IMR-90 (cell line): ENCODE results near the gene RASSF4. TPM values are rescaled to one million over a fixed set of nuclear protein-coding genes. Genes with fewer than 3 reads are reported as not detected.

ENCODE experiments used
- CTCF ChIP-seq: conservative IDR thresholded peaks from 2 replicates; pipeline ENCODE4 v1.5.1; 2012; ENCODE audit warnings: mild to moderate bottlenecking, low read depth, low read length, improper control_type of control experiment
- polyA plus RNA-seq, 3 experiments: library from polyadenylated mRNA; depleted of rRNA; stranded (reverse); fragments of >200 nt; gene quantifications; 2 replicates each; pipeline ENCODE4 v1.2.3, GENCODE V29; 2012; ENCODE audit warnings: low replicate concordance in 1 of 3
- total RNA-seq: library from RNA; depleted of rRNA; stranded (reverse); fragments of >200 nt; gene quantifications from 2 replicates; pipeline ENCODE4 v1.2.3, GENCODE V29; 2012

Gene RASSF4
- total and polyA plus RNA-seq, 2 of the 4 experiments (the other 2 are of a cell fraction) = 5.9 to 8.6 TPM

- 0 out of 2 replicates have a peak, but pooled peaks have one; percentile 6 for TF ChIP-seq CTCF
Observed at GRCh38 chr10:45000752-45001380, 41.3 kb downstream of the RASSF4 start, which contains the start of gene ZNF22 (continued).
